Mucosa of descending colon (tissue), 3 donors: Measurements from ENCODE around the gene SH2D1B. TPM values are rescaled to one million over a fixed set of nuclear protein-coding genes. Genes with fewer than 3 reads are reported as not detected.

ENCODE experiments used
- ATAC-seq: fragments of 200-7000 bp; cut with Tn5 transposase; one replicate; pipeline ENCODE4 v1.9.1; 2020; ENCODE audit warnings: mild to moderate bottlenecking, moderate library complexity
- DNase-seq, 3 donors: peaks; one replicate each; pipeline ENCODE4 v3.0.0-alpha.2; 2020
- H3K36me3 ChIP-seq: fragments of 200-600 bp; one replicate; pipeline ENCODE4 v1.8.0; 2021; ENCODE audit warnings: low read depth, mild to moderate bottlenecking
- H3K4me1 ChIP-seq: fragments of 200-600 bp; one replicate; pipeline ENCODE4 v1.8.0; 2021; ENCODE audit warnings: low read depth, mild to moderate bottlenecking
- H3K4me3 ChIP-seq: fragments of 200-600 bp; one replicate; pipeline ENCODE4 v1.8.0; 2021; ENCODE audit warnings: mild to moderate bottlenecking
- H3K9me3 ChIP-seq: fragments of 200-600 bp; one replicate; pipeline ENCODE4 v1.8.0; 2021; ENCODE audit warnings: mild to moderate bottlenecking
- intact Hi-C, 2 donors: fragments of 100-400 bp; cut with DNase I in 1 of 2; cut with micrococcal nuclease in 1 of 2; formaldehyde crosslinking; loops; one replicate each; pipeline versions ENCODE4 v1.11.0 to v1.11.1; 2022; cut with DNase I, micrococcal nuclease
- total RNA-seq, 3 donors: library from RNA; stranded (reverse); fragmentation: NEBNext Ultra II Directional in 2 of 3; extraction: Animal tissue kit (Norgen Biotek cat#: 25700) in 2 of 3; gene quantifications; one replicate each; pipeline versions ENCODE4 v1.2.1 to v1.2.4, GENCODE V29; 2021 to 2023
- TF ChIP-seq, protein P1 (sequence below): fragments of 200-600 bp; IDR thresholded peaks from one replicate; pipeline ENCODE4 v1.8.0; 2022; ENCODE audit warnings: antibody characterized with exemption, mild to moderate bottlenecking
- donor health status: DM: no; HTN: no; CAD: no; lungs with moderate emphysema.
- donor health status: DM: no; HTN: no; CAD: no.
- donor health status: DM: no; HTN: yes; CAD: no.

Gene SH2D1B
- total RNA-seq, 3 donors from 2014 or later = 0.93 to 1.3 (median 1.0) TPM

DNA sequence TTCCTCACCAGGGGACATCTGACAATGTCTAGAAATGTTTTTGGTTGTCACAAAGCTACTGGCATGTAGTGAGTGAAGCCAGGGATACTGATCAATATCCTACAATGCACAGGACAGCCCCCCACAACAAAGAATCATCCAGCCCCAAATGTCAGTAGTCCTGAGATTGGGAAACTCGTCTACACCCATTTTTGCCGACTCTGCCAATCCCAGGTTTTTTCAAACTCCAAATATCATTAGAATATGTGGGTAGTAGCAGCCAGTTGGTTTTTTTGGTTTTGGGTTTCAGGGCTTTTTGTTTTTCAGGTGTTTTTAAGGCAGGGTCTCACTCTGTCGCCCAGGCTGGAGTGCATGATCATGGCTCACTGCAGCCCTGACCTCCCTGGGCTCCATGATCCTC lies 41.2 kb downstream of the SH2D1B start:
- intact Hi-C loops = no loop called here
- TF ChIP-seq, protein P1, sequence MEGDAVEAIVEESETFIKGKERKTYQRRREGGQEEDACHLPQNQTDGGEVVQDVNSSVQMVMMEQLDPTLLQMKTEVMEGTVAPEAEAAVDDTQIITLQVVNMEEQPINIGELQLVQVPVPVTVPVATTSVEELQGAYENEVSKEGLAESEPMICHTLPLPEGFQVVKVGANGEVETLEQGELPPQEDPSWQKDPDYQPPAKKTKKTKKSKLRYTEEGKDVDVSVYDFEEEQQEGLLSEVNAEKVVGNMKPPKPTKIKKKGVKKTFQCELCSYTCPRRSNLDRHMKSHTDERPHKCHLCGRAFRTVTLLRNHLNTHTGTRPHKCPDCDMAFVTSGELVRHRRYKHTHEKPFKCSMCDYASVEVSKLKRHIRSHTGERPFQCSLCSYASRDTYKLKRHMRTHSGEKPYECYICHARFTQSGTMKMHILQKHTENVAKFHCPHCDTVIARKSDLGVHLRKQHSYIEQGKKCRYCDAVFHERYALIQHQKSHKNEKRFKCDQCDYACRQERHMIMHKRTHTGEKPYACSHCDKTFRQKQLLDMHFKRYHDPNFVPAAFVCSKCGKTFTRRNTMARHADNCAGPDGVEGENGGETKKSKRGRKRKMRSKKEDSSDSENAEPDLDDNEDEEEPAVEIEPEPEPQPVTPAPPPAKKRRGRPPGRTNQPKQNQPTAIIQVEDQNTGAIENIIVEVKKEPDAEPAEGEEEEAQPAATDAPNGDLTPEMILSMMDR = no peak

GRCh38 chr1:162370161-162370560 lies 41.8 kb downstream of the SH2D1B start:
- no peaks in the 10 kb centered on the region for H3K9me3 ChIP-seq
- ATAC-seq = peak; percentile 38
- TF ChIP-seq, protein P1 = no peak
- peaks cover 35% of the 10 kb centered on the region for H3K4me1 ChIP-seq
- intact Hi-C loops = no loop called here
- DNase-seq = no peak
- no peak overlapping the region for H3K4me3 ChIP-seq
- no peaks in the 10 kb centered on the region for H3K36me3 ChIP-seq

More for the DNA sequence above, 41.2 kb downstream of the SH2D1B start:
- ATAC-seq = no peak
- Histone ChIP-seq H3K9me3 (no peaks in the 10 kb centered on the region), H3K4me3 (no peak overlapping the region), H3K36me3 (no peaks in the 10 kb centered on the region), H3K4me1 (peaks cover 35% of the 10 kb centered on the region)
- DNase-seq = no peak

DNA sequence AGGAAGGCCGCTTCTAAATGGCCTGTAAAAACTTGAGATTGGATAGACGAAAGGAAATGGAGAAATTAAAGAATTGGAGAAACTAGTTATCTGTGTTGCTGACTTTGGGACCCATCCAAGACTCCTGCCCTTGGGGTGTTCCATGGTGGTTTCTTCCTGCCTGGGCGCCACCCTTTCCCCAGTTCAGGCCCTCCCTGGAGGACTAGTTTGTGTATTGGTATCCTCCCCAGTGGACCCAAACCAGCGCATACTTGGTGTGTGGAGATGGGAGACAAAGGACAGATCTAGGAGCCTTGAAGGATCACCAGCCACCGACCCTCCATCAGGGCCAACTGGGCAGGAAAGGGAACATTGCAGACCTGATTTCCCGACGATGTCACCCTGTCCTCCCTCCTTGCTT lies 42.4 kb downstream of the SH2D1B start:
- H3K9me3 ChIP-seq = no peaks in the 10 kb centered on the region
- H3K4me3 ChIP-seq = no peak overlapping the region
- peaks cover 35% of the 10 kb centered on the region for H3K4me1 ChIP-seq
- no peak for ATAC-seq
- intact Hi-C loops = no loop called here
- TF ChIP-seq, protein P1 = no peak
- H3K36me3 ChIP-seq = no peaks in the 10 kb centered on the region
- DNase-seq = no peak

DNA sequence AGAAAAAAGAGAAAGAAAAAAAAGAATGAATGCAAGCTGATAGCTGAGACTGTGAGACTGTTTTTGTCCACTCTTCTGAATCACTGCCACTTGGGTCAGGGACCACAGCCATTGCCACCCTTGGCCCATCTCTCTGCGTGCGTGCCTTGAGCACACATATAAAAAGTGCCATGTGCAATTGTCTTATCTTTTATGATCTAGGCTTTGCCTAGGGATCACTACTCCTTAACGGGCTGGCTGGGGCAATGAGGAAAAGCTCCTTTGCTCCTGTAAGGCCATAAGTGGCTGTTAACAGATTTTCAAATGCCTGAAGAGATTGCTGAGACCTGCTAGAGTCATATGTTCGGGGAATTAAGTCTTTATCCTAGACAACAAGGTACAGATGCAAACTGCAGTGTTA lies 43.5 kb downstream of the SH2D1B start:
- no peaks in the 10 kb centered on the region for H3K36me3 ChIP-seq
- ATAC-seq = peak; percentile 80
- no peak overlapping the region for H3K4me3 ChIP-seq
- peaks cover 35% of the 10 kb centered on the region for H3K4me1 ChIP-seq
- intact Hi-C loops = no loop called here
- TF ChIP-seq, protein P1 = no peak
- peak in 2 of 3 donors; percentile 68 to 76 for DNase-seq
- no peaks in the 10 kb centered on the region for H3K9me3 ChIP-seq

DNA sequence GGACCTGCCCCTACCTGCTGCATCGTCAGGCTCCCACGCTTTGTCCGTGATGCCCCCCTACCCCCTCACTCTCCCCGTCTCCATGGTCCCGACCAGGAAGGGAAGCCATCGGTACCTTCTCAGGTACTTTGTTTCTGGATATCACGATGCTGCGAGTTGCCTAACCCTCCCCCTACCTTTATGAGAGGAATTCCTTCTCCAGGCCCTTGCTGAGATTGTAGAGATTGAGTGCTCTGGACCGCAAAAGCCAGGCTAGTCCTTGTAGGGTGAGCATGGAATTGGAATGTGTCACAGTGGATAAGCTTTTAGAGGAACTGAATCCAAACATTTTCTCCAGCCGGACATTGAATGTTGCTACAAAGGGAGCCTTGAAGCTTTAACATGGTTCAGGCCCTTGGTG lies 44.2 kb downstream of the SH2D1B start:
- H3K4me3 ChIP-seq = no peak overlapping the region
- intact Hi-C loops = no loop called here
- TF ChIP-seq, protein P1 = no peak
- no peaks in the 10 kb centered on the region for H3K36me3 ChIP-seq
- ATAC-seq (no peak), DNase-seq (no peak)
- no peaks in the 10 kb centered on the region for H3K9me3 ChIP-seq
- H3K4me1 ChIP-seq = peaks cover 34% of the 10 kb centered on the region

DNA sequence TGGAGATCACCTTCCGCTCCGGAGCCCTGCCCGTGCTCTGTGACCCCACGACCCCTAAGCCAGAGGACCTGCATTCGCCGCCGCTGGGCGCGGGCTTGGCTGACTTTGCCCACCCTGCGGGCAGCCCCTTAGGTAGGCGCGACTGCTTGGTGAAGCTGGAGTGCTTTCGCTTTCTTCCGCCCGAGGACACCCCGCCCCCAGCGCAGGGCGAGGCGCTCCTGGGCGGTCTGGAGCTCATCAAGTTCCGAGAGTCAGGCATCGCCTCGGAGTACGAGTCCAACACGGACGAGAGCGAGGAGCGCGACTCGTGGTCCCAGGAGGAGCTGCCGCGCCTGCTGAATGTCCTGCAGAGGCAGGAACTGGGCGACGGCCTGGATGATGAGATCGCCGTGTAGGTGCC lies 44.9 kb downstream of the SH2D1B start:
- peaks cover 27% of the 10 kb centered on the region for H3K4me1 ChIP-seq
- no peak for ATAC-seq

More for the DNA sequence above, 44.9 kb downstream of the SH2D1B start:
- no peaks in the 10 kb centered on the region for H3K9me3 ChIP-seq
- intact Hi-C loops = no loop called here
- TF ChIP-seq, protein P1 = no peak
- no peaks in the 10 kb centered on the region for H3K36me3 ChIP-seq
- no peak overlapping the region for H3K4me3 ChIP-seq
- DNase-seq = no peak
